ACC112 (cell line): ENCODE results near the gene PPP2R5C.

Experiments
- H2AFZ ChIP-seq: fragments of 200-600 bp; sonication (generic); one replicate; pipeline ENCODE4 v1.6.0; 2017; ENCODE audit warnings: antibody characterized with exemption, low read length; ENCODE audit not compliant: unreplicated experiment
- H3K27ac ChIP-seq: fragments of 200-600 bp; sonication (generic); 2 replicates; pipeline ENCODE4 v1.5.1; 2014; ENCODE audit warnings: low read depth, mild to moderate bottlenecking, antibody characterized with exemption, low read length, moderate library complexity
- H3K27me3 ChIP-seq: fragments of 200-600 bp; sonication (generic); 2 replicates; pipeline ENCODE4 v1.6.1; 2014; ENCODE audit warnings: mild to moderate bottlenecking, antibody characterized with exemption, low read length, moderate library complexity, mixed read lengths; ENCODE audit not compliant: insufficient read depth
- H3K36me3 ChIP-seq: fragments of 200-600 bp; sonication (generic); 2 replicates; pipeline ENCODE4 v1.6.1; 2016; ENCODE audit warnings: mild to moderate bottlenecking, antibody characterized with exemption, low read length, moderate library complexity, mixed read lengths; ENCODE audit not compliant: insufficient read depth
- H3K4me1 ChIP-seq: fragments of 200-600 bp; sonication (generic); one replicate; pipeline ENCODE4 v1.6.1; 2016; ENCODE audit warnings: low read length, mixed read lengths; ENCODE audit not compliant: insufficient read depth, unreplicated experiment, control insufficient read depth
- H3K4me3 ChIP-seq: fragments of 200-600 bp; sonication (generic); 2 replicates; pipeline ENCODE4 v1.5.1; 2014; ENCODE audit warnings: mild to moderate bottlenecking, low read depth, low read length
- H3K79me2 ChIP-seq: fragments of 200-600 bp; sonication (generic); one replicate; pipeline ENCODE4 v1.6.0; 2016; ENCODE audit warnings: low read length; ENCODE audit not compliant: control insufficient read depth, unreplicated experiment, insufficient read depth

Gene PPP2R5C

DNA sequence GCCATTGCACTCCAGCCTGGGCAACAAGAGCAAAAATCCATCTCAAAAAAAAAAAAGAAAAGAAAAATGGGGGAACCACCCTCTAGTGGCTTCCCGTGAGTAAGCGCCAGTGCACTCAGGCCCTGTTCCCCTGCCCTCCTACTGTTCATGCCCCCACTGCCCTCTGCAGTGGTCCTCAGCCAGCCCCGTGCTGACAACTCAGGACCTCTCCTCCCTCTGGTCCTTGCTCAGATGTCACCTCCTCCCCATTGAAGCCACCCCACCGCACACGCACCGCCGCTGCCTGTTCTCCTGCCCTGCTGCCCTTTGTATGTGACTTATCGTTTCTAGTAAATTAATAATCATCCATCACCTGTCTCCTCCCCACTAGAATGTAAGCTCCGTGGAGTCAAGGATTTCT lies 144.1 kb downstream of the PPP2R5C start:
- H3K79me2 ChIP-seq: no peaks in the 10 kb centered on the region
- H3K27me3 ChIP-seq: no peaks in the 10 kb centered on the region
- no peak overlapping the region for H2AFZ ChIP-seq
- no peak overlapping the region for H3K4me3 ChIP-seq
- peaks cover 20% of the 10 kb centered on the region; the same call in 1 of the 2 replicates for H3K36me3 ChIP-seq
- no peaks in the 10 kb centered on the region for H3K4me1 ChIP-seq
- no peak overlapping the region for H3K27ac ChIP-seq

DNA sequence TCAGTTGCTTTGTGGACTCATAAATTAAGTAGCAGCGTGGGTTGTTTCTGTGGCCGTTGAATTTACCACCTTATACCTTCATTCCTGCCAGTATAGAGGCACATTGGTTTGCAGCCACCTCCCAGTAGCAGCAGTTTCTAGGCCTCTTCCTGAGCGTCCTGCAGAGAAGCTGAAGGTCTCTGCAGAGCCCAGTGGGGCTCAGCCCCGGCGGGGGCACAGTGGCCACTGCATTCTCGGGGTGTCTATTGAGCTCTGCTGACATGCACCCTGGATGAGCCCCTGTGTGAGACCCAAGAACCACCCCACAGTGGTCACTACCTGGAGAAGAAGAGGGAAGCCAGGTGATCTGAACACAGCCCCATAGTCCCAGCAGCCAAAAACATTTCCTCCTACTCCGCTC lies 145.1 kb downstream of the PPP2R5C start:
- peaks cover 16% of the 10 kb centered on the region; the same call in 1 of the 2 replicates for H3K36me3 ChIP-seq
- no peaks in the 10 kb centered on the region for H3K79me2 ChIP-seq
- no peaks in the 10 kb centered on the region for H3K4me1 ChIP-seq
- no peak overlapping the region for H3K27ac ChIP-seq
- H2AFZ ChIP-seq: no peak overlapping the region
- H3K27me3 ChIP-seq: no peaks in the 10 kb centered on the region
- no peak overlapping the region for H3K4me3 ChIP-seq

DNA sequence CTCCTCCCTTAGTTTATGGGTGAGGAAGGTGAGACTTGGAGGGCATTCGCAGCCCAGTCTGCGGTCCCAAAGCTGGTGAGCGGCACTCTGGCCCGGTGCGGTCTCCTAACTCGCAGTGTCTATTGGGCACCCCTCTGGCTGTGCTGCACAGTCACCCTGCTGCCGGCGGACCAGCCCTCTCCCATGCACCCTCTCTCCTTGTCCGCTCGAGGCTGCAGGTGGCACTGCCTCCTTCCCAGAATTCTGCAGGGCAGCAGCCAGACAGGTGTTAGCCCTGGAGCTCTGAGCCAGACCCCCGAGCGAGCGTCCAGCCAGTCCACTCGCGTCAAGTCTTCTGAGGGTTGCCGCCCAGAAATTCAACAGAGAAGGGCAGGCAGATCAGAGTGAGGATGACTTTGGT lies 146.1 kb downstream of the PPP2R5C start:
- H3K27ac ChIP-seq: no peak overlapping the region
- H3K36me3 ChIP-seq: peaks cover 10% of the 10 kb centered on the region; the same call in 1 of the 2 replicates
- H3K79me2 ChIP-seq: no peaks in the 10 kb centered on the region
- no peaks in the 10 kb centered on the region for H3K4me1 ChIP-seq
- no peak overlapping the region for H2AFZ ChIP-seq
- no peaks in the 10 kb centered on the region for H3K27me3 ChIP-seq
- H3K4me3 ChIP-seq: no peak overlapping the region

DNA sequence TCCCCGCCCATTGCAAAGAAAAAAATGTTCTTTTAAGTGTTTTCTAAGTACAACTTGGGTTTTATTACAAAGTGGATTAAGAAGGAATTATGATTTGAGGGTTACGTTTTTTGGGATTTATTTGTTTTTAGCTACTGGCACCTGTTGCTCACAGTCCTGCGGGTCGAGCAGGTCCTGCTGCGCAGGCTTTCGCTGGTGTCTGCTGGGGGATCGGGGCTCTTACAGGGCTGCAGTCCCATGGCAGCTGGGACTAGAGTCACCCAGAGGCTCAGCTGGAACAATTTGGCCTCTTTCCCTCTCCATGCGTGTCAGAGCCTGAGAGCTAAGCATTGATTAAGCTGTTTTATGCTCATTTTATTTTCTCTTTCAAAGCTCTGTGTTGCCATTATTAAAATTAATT lies 147.3 kb downstream of the PPP2R5C start:
- Histone ChIP-seq H3K79me2 (no peaks in the 10 kb centered on the region), H2AFZ (no peak overlapping the region), H3K36me3 (peaks cover 15% of the 10 kb centered on the region; the same call in 1 of the 2 replicates), H3K27ac (no peak overlapping the region), H3K27me3 (no peaks in the 10 kb centered on the region), H3K4me1 (no peaks in the 10 kb centered on the region), H3K4me3 (no peak overlapping the region)

DNA sequence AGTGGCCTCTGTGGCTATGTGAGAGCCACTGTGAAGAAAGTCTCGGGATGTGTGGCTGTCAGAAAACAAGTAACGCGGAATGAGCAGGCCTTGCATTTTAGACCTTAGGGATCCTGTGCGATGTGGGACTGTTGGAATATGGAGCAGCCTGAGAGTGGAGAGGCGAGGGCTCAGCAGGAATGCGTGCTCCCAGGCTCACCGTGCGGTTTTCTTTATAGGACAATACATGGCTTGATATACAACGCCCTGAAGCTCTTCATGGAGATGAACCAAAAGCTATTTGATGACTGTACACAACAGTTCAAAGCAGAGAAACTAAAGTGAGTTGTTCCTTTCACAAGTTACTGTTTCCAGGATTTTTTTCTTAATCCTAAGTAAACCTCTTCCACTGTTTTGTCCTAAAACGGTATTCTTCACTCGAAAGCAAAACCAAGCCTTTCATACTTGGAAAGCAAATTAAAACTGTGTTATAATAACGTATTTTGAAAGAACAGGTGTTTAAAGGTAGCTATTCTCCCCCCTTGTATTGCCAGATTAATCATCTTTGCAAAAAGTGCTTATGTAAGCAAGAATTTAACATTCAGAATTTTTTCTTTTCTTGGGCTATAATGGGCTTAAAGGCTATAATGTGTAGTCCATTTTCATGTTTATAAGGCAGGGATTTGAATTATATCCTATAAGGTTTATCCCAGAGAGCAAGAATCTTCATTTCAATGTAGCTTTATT lies 148.0 kb downstream of the PPP2R5C start:
- H3K36me3 ChIP-seq: peaks cover 18% of the 10 kb centered on the region; the same call in 1 of the 2 replicates
- no peaks in the 10 kb centered on the region for H3K4me1 ChIP-seq
- H3K27me3 ChIP-seq: no peaks in the 10 kb centered on the region
- H3K4me3 ChIP-seq: no peak overlapping the region
- no peak overlapping the region for H2AFZ ChIP-seq
- no peaks in the 10 kb centered on the region for H3K79me2 ChIP-seq
- H3K27ac ChIP-seq: no peak overlapping the region

DNA sequence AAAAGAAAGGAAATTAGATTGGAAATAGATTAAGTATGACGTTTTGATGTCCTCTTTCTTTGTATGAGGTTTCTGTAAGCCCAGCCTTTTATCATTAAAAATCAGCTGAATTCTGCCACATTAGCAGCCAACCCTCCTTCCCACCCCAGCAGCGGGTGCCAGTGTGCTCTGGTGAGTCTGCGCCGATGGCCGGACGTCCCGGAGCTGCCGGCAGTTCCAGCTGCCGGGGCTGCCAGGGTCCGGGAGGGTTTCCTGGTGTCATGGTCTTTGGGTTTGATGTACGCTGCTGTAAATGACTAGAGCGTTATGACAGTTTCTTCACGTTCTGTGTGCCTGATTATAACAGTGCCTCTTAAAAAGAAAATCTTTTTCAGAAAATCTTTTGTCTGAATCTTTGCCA lies 151.3 kb downstream of the PPP2R5C start:
- Histone ChIP-seq H3K79me2 (no peaks in the 10 kb centered on the region), H3K36me3 (peaks cover 18% of the 10 kb centered on the region; the same call in 1 of the 2 replicates), H3K27me3 (no peaks in the 10 kb centered on the region)

GRCh38 chr14:101914083-101914482 lies 152.6 kb downstream of the PPP2R5C start:
- no peaks in the 10 kb centered on the region for H3K27me3 ChIP-seq
- no peak overlapping the region for H3K4me3 ChIP-seq
- H3K36me3 ChIP-seq: peaks cover 18% of the 10 kb centered on the region; the same call in 1 of the 2 replicates
- H3K27ac ChIP-seq: no peak overlapping the region
- no peaks in the 10 kb centered on the region for H3K4me1 ChIP-seq
- H3K79me2 ChIP-seq: no peaks in the 10 kb centered on the region
- H2AFZ ChIP-seq: no peak overlapping the region

More for the DNA sequence above, 151.3 kb downstream of the PPP2R5C start:
- Histone ChIP-seq H3K4me3 (no peak overlapping the region), H3K27ac (no peak overlapping the region), H2AFZ (no peak overlapping the region), H3K4me1 (no peaks in the 10 kb centered on the region)

- Histone ChIP-seq H2AFZ (no peak overlapping the region), H3K27me3 (no peaks in the 10 kb centered on the region), H3K4me1 (no peaks in the 10 kb centered on the region), H3K4me3 (no peak overlapping the region), H3K79me2 (no peaks in the 10 kb centered on the region), H3K36me3 (peaks cover 8% of the 10 kb centered on the region; the same call in 1 of the 2 replicates), H3K27ac (no peak overlapping the region)
Measured at GRCh38 chr14:101915871-101916815, 154.6 kb downstream of the PPP2R5C start.

- Histone ChIP-seq H2AFZ (no peak overlapping the region), H3K79me2 (no peaks in the 10 kb centered on the region), H3K27ac (no peak overlapping the region), H3K36me3 (peaks cover 8% of the 10 kb centered on the region; the same call in 1 of the 2 replicates), H3K4me3 (no peak overlapping the region), H3K4me1 (no peaks in the 10 kb centered on the region), H3K27me3 (no peaks in the 10 kb centered on the region)
Measured at GRCh38 chr14:101916816-101917412, 155.4 kb downstream of the PPP2R5C start.

DNA sequence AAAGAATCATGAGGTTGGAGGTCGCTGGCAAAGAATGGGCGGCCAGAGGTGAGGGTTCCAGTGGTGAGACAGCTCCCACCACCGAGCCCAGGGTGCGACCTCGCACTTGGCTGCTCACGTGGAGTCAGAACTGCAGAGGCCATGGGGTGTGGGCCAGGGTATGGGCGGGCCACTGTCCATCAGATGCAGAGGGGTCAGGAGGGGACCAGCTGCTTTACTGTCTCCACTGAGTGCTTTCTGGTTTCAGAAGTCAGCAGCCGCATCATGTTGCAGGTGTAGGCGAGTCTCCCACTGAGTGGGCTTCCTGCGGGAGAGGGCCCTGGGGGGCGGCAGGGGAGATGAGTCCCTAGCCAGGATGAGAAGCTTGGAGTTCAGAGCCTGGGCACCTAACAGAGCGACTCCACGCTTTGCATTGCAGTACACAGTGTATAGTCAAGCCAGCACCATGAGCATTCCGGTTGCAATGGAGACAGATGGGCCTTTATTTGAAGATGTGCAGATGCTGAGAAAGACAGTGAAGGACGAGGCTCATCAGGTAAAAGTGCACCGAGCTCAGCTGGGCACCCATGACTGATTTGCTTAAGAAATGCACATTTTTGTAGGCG lies 156.0 kb downstream of the PPP2R5C start:
- Histone ChIP-seq H3K4me1 (no peaks in the 10 kb centered on the region), H3K27me3 (no peaks in the 10 kb centered on the region), H2AFZ (no peak overlapping the region), H3K27ac (no peak overlapping the region), H3K36me3 (peaks cover 8% of the 10 kb centered on the region; the same call in 1 of the 2 replicates), H3K4me3 (no peak overlapping the region), H3K79me2 (no peaks in the 10 kb centered on the region)
